Spleen (tissue), 7 donors: Measurements from ENCODE around the gene ASCL5.

Experiments used
- POLR2A ChIP-seq, 3 donors: fragments of 450-650 bp; IDR thresholded peaks; one replicate each; pipeline ENCODE4 v1.5.1; 2017; ENCODE audit warnings: antibody characterized with exemption in 3 of 3, mild to moderate bottlenecking in 1 of 3
- TF ChIP-seq, protein P1 (sequence below), 11 experiments: fragments of 200-600 bp in 7 of 11; fragments of 450-650 bp in 4 of 11; sonication (generic) in 4 of 11; IDR thresholded peaks in 8 of 11; conservative IDR thresholded peaks in 3 of 11; 1 replicate in 7 of 11; 2 replicates in 4 of 11; pipeline versions ENCODE4 v1.4.0 to v1.8.0; 2016 to 2021; ENCODE audit warnings: antibody characterized with exemption in 11 of 11, inconsistent platforms in 4 of 11, mild to moderate bottlenecking in 1 of 11
- donor health status: DM: no; HTN: no; CAD: no; lungs with moderate emphysema.
- donor health status: DM: no; HTN: no; CAD: no.
- donor health status: DM: no; HTN: no; CAD: no.

DNA sequence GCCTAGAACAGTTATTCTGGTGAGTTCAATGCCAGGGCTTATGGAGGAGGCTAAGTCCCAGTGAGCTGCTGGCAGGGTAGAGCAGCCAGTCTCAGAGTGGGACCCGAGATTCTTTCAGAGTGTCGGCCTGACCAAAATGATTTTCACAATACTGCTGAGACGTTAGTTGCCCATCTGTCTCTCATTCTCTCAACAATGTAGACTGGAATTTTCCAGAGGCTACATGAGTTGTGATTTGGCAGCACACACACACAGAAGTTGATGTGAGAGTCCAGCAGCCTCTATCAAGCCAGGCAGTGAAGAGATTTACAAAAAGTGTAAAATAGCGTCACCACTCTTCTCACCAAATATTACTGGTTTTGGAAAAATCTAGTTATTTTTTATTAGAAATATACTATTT is 36.4 kb downstream of the ASCL5 start:
- TF ChIP-seq POLR2A (IDR thresholded peaks at IDR 0.05): no peak
- TF ChIP-seq, protein P1, sequence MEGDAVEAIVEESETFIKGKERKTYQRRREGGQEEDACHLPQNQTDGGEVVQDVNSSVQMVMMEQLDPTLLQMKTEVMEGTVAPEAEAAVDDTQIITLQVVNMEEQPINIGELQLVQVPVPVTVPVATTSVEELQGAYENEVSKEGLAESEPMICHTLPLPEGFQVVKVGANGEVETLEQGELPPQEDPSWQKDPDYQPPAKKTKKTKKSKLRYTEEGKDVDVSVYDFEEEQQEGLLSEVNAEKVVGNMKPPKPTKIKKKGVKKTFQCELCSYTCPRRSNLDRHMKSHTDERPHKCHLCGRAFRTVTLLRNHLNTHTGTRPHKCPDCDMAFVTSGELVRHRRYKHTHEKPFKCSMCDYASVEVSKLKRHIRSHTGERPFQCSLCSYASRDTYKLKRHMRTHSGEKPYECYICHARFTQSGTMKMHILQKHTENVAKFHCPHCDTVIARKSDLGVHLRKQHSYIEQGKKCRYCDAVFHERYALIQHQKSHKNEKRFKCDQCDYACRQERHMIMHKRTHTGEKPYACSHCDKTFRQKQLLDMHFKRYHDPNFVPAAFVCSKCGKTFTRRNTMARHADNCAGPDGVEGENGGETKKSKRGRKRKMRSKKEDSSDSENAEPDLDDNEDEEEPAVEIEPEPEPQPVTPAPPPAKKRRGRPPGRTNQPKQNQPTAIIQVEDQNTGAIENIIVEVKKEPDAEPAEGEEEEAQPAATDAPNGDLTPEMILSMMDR (IDR thresholded peaks at IDR 0.05 in 8 of 11, conservative IDR thresholded peaks at IDR 0.05 in 3 of 11): no peak
